HG03457 (cell line): ENCODE results near the gene SLC29A1.
"Not testable (repeated sequence)": the region's sequence is repeated elsewhere in the genome, so short reads cannot be mapped to it uniquely, and the experiment has no call there.

Experiments used
- ATAC-seq: cut with Tn5 transposase; IDR thresholded peaks from one replicate; pipeline ENCODE4 v1.9.1; 2021; ENCODE audit warnings: moderate number of reproducible peaks; ENCODE audit not compliant: unreplicated experiment

SLC29A1 gene

DNA sequence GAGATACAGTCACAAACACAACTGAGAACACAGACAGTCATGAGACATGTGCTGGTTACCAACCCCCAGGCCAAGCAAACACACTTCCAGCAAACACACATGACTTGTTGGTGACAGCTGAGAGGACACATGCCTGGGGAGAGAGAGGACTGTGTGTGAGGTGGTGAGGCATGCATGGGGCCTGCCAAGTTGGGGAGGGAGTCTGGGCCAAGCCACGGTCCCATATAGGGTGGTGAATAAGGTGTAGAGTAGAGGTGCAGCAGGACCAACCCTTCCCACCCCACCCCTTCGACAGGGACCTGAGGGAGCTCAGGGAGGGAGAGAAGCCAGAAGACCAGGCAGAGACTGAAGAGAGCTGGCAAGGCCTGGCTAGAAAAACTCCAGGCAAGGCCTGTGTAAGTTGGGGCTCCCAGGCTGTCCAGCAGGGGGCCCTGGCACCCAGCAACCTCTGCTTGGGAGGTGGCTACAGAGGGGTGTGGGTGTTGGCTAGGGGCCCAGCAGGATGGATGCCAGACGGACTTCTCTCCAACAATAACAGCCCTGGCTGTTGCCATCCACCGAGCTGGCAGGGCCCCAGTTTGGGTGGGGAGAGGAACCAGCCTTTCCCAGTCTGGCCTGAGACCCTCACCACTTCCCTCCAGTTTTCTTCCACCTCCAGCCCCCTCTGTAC is 2.0 kb upstream of the SLC29A1 start:
- no peak for ATAC-seq

- ATAC-seq = no peak
Observed at GRCh38 chr6:44221961-44222335, 1.4 kb upstream of the SLC29A1 start.

DNA sequence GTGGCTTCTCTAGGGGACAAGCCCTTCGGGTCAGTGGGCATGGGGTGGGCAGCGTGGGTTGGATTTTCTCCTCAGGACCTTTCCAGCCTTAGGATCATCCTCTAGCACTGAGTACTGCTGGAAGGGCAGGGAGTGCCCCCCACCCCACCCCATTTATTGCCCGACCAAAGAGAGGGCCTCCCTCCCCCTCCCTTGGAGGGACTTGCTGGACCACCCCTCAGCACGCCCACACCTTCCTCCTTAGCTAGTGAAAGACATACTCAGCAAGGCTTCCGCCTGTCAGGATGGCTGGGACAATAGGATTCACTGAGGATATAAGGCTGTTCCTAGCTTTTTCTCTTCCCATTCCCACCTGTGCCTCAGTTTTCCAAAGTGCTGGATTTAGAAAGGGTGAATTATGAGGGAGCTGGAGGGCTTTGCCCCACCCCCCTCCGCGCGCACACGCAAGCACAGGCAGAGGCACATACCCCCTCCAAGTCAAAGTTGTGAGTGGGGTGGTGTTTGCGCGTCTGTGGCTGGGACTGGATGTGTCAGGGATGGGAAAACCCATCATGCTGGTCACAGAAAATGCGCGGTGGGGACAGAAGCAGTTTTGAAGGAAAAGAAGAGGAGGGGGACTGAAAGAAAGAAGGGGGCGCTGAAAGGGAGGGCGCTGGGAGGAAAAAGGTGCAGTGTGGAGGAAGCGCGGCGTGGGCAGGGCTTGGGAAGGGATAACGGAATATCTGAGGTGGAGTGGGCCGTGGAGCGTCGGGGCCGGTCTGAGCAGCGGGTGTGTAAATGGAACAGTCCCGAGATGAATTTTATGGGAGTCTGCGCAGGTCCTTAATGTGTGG is 693 bp upstream of the SLC29A1 start:
- ATAC-seq = no peak

GRCh38 chr6:44224029-44224964 is 902 bp downstream of the SLC29A1 start:
- no peak for ATAC-seq

GRCh38 chr6:44224965-44225305 is 1.5 kb downstream of the SLC29A1 start:
- no peak for ATAC-seq

DNA sequence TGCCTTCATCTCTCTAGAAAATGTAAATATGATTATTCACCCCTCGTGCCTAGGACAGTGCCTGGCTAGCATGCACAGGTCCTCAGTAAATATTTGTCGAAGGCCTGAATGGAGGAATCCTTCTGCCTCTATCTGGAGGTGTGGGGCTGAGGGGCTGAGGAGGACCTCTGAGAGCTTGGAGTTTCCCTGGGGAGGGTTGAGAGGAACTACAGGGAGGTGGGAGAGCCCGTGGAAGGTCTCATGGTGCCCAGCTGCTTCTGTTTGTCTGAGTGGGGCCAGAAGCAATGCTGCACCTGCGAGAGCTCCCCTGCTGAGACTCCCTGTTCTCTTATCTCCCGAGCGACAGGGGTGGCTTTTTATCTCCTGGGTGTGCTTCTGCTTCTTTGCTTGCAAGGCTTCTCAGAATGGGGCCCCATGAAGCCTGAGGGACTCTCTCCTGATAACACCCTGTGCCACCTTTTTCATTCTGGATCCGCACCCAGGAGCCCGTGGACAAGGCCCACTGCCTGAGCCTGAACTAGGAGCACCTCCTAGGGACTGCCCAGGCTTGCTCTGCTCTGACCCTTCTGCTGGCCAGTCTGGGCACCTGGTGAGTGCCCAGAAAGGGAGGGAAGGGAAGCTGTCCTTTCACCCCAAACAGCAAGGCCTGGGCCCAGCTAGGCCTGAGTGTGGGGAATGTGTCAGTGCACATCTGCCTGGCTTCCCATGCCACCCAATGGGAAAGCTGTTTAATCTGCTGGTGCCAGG is 2.4 kb downstream of the SLC29A1 start:
- ATAC-seq = no peak

DNA sequence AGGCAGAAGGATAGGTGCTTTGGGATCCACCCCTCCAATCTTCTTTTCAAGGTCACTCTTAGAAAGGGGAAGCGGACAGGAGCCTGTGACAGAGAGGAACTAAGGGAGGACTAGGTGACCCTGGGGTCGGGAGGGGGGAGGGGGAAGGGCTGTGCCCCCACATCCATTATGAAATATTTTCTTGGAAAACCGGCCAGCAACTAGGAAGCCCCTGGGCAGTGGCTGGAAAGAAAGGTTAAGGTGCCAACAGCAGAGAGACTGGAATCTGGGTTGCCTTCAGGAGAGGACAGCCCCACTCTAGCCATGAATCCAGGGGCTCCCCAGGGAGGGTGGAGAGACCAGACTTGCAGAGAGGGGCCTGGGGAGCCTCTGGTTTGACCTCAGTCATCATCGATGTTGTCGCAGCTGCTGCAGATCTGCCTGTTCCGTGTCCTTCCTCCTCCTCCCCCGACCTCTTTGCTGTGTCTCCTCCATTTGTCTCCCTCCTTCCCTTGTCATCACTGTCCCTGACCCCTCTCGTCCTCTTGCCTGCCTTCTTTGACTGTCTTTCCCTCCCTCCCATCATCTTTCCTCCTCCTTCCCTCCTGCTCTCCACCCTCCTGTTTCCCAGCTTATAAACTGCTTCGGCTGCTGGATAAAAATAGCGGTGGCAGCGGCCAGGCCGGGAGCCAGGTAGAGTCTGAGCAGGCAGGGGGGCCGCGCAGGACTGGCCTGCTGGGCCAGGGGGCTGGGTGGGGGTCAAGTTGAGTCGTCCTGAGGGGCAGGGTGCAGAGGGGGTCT is 3.2 kb downstream of the SLC29A1 start:
- ATAC-seq = no peak

- ATAC-seq = no peak
Observed at GRCh38 chr6:44227148-44227793, 3.9 kb downstream of the SLC29A1 start.

- no peak for ATAC-seq
Observed at GRCh38 chr6:44228031-44228430, 4.6 kb downstream of the SLC29A1 start.

GRCh38 chr6:44228433-44228832 is 5.0 kb downstream of the SLC29A1 start:
- ATAC-seq = no peak

- no peak for ATAC-seq
Observed at GRCh38 chr6:44228836-44229235, 5.4 kb downstream of the SLC29A1 start.

DNA sequence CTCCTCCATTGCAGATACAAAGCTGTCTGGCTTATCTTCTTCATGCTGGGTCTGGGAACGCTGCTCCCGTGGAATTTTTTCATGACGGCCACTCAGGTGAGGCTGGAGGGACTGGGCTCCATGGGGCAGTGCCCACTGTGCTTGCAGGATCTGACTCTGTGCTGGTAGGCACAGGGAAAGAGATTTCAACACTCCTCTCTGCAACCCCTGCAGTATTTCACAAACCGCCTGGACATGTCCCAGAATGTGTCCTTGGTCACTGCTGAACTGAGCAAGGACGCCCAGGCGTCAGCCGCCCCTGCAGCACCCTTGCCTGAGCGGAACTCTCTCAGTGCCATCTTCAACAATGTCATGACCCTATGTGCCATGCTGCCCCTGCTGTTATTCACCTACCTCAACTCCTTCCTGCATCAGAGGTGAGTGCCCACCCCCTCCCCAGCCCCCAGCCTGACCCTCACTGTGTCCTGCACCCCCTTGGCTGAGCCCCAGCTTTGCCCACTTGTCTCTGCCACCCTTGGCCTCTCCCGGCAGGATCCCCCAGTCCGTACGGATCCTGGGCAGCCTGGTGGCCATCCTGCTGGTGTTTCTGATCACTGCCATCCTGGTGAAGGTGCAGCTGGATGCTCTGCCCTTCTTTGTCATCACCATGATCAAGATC is 6.1 kb downstream of the SLC29A1 start:
- ATAC-seq = no peak

DNA sequence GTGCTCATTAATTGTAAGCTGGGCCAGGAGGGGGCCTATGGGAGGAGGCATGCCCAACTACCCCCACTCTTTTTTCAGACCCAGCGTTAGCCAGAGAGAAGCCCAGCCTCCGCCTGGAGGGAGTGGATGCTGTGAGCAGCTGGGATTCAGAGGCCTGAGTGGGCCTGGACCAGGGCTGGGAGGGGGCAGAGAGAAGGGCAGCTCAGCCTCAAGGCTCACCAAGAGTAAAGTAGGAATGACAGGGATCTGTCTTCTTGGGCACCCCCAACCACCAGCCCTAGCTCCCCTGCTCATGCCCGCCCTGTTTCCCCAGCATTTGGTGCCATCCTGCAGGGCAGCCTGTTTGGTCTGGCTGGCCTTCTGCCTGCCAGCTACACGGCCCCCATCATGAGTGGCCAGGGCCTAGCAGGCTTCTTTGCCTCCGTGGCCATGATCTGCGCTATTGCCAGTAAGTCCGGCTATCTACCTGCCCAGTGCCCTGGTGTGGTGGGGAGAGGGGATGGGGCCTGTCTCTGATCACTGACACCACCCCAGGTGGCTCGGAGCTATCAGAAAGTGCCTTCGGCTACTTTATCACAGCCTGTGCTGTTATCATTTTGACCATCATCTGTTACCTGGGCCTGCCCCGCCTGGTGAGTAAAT is 6.8 kb downstream of the SLC29A1 start:
- no peak for ATAC-seq

GRCh38 chr6:44231426-44231825 is 8.0 kb downstream of the SLC29A1 start:
- not testable (repeated sequence) for ATAC-seq

- ATAC-seq = no peak
Observed at GRCh38 chr6:44232676-44233566, 9.5 kb downstream of the SLC29A1 start.

- ATAC-seq = no peak
Observed at GRCh38 chr6:44233567-44234100, 10.2 kb downstream of the SLC29A1 start.
